Uterus (tissue), 4 donors: Measurements from ENCODE around the gene NETO2. TPM values are rescaled to one million over a fixed set of nuclear protein-coding genes. Genes with fewer than 3 reads are reported as not detected.
"Not testable (repeated sequence)": the region's sequence is repeated elsewhere in the genome, so short reads cannot be mapped to it uniquely, and the experiment has no call there.

Source experiments
- DNase-seq, 2 donors: peaks; one replicate each; pipeline ENCODE4 v3.0.0-alpha.2; 2019 to 2020
- H3K27ac ChIP-seq, 2 donors: fragments of 200-600 bp; sonication (generic); 1 replicate in 1 of 2; 2 replicates in 1 of 2; pipeline ENCODE4 v1.5.1; 2016 to 2018
- H3K27me3 ChIP-seq, 2 donors: fragments of 200-600 bp; sonication (generic); one replicate each; pipeline ENCODE4 v1.5.1; 2018 to 2019; ENCODE audit warnings: control low read depth in 1 of 2
- H3K36me3 ChIP-seq, 2 donors: fragments of 200-600 bp; sonication (generic); one replicate each; pipeline ENCODE4 v1.5.1; 2019; ENCODE audit warnings: control low read depth in 1 of 2
- H3K4me1 ChIP-seq, 2 donors: fragments of 200-600 bp; sonication (generic); one replicate each; pipeline ENCODE4 v1.5.1; 2018 to 2019; ENCODE audit warnings: control low read depth in 1 of 2
- H3K4me3 ChIP-seq, 2 donors: fragments of 200-600 bp; sonication (generic); 1 replicate in 1 of 2; 2 replicates in 1 of 2; pipeline ENCODE4 v1.5.1; 2018 to 2019; ENCODE audit warnings: mild to moderate bottlenecking in 1 of 2
- H3K9me3 ChIP-seq, 2 donors: fragments of 200-600 bp; sonication (generic); one replicate each; pipeline ENCODE4 v1.5.1; 2019; ENCODE audit warnings: control low read depth in 1 of 2
- CTCF ChIP-seq, 4 experiments: fragments of 200-600 bp in 2 of 4; fragments of 450-650 bp in 2 of 4; sonication (generic) in 2 of 4; IDR thresholded peaks; one replicate each; pipeline ENCODE4 v1.5.1; 2016 to 2019; ENCODE audit warnings: antibody characterized with exemption in 4 of 4, mild to moderate bottlenecking in 2 of 4, moderate library complexity in 1 of 4
- POLR2A ChIP-seq, 2 donors: fragments of 450-650 bp; IDR thresholded peaks; one replicate each; pipeline ENCODE4 v1.6.1; 2016; ENCODE audit warnings: antibody characterized with exemption in 2 of 2, mild to moderate bottlenecking in 1 of 2, moderate library complexity in 1 of 2
- intact Hi-C: fragments of 100-400 bp; cut with DNase I; formaldehyde crosslinking; loops from one replicate; pipeline ENCODE4 v1.15.1; 2023; ENCODE audit warnings: low total_unique reads
- total RNA-seq, 4 donors: library from RNA; depleted of rRNA in 3 of 4; stranded (reverse); fragments of >200 nt in 3 of 4; gene quantifications; one replicate each; pipeline versions ENCODE4 v1.1.0 to v1.2.4, GENCODE V29; 2014 to 2023
- donor health status: DM: yes; HTN: yes; CAD: no.

The NETO2 gene
- total RNA-seq, 4 donors from 2014 or later, result 0.55 to 14.3 (median 5.0) TPM

GRCh38 chr16:47063011-47063724, 80.6 kb downstream of the NETO2 start:
- Histone ChIP-seq H3K9me3 (no peaks in the 10 kb centered on the region), H3K4me1 (no peaks in the 10 kb centered on the region), H3K27me3 (no peaks in the 10 kb centered on the region), H3K27ac (no peak overlapping the region), H3K4me3 (no peak overlapping the region), H3K36me3 (no peaks in the 10 kb centered on the region)
- no peak for DNase-seq
- intact Hi-C loops, result no loop called here
- TF ChIP-seq POLR2A (IDR thresholded peaks at IDR 0.05) (no peak), CTCF (IDR thresholded peaks at IDR 0.05) (no peak)

GRCh38 chr16:47061204-47061603, 82.5 kb downstream of the NETO2 start:
- Histone ChIP-seq H3K9me3 (no peaks in the 10 kb centered on the region), H3K36me3 (no peaks in the 10 kb centered on the region), H3K27me3 (no peaks in the 10 kb centered on the region), H3K4me3 (no peak overlapping the region), H3K27ac (no peak overlapping the region), H3K4me1 (no peaks in the 10 kb centered on the region)
- TF ChIP-seq CTCF (IDR thresholded peaks at IDR 0.05), result no peak
- no peak for TF ChIP-seq POLR2A (IDR thresholded peaks at IDR 0.05)
- intact Hi-C loops, result no loop called here
- DNase-seq, result no peak

- TF ChIP-seq CTCF (IDR thresholded peaks at IDR 0.05), result no peak
- TF ChIP-seq POLR2A (IDR thresholded peaks at IDR 0.05), result no peak
- H3K9me3 ChIP-seq, result no peaks in the 10 kb centered on the region
- H3K4me1 ChIP-seq, result no peaks in the 10 kb centered on the region
- no peak overlapping the region for H3K27ac ChIP-seq
- no peak for DNase-seq
- intact Hi-C loops, result no loop called here
- no peaks in the 10 kb centered on the region for H3K36me3 ChIP-seq
- H3K4me3 ChIP-seq, result no peak overlapping the region
- no peaks in the 10 kb centered on the region for H3K27me3 ChIP-seq
Observed at GRCh38 chr16:47060596-47060995, 83.1 kb downstream of the NETO2 start.

GRCh38 chr16:47059991-47060390, 83.8 kb downstream of the NETO2 start:
- DNase-seq, result no peak
- Histone ChIP-seq H3K4me3 (no peak overlapping the region), H3K36me3 (no peaks in the 10 kb centered on the region), H3K27me3 (no peaks in the 10 kb centered on the region), H3K4me1 (no peaks in the 10 kb centered on the region), H3K27ac (no peak overlapping the region), H3K9me3 (no peaks in the 10 kb centered on the region)
- no peak for TF ChIP-seq CTCF (IDR thresholded peaks at IDR 0.05)
- TF ChIP-seq POLR2A (IDR thresholded peaks at IDR 0.05), result no peak
- intact Hi-C loops, result no loop called here

- H3K36me3 ChIP-seq, H3K27me3 ChIP-seq, H3K9me3 ChIP-seq, DNase-seq, H3K4me1 ChIP-seq, H3K4me3 ChIP-seq, intact Hi-C loops, H3K27ac ChIP-seq: not testable (repeated sequence)
Observed at GRCh38 chr16:47059130-47059529, 84.6 kb downstream of the NETO2 start.
